ENCODE data around the gene LATS2.
"Not testable (repeated sequence)": the region's sequence is repeated elsewhere in the genome, so short reads cannot be mapped to it uniquely, and the experiment has no call there.

The LATS2 gene

DNA sequence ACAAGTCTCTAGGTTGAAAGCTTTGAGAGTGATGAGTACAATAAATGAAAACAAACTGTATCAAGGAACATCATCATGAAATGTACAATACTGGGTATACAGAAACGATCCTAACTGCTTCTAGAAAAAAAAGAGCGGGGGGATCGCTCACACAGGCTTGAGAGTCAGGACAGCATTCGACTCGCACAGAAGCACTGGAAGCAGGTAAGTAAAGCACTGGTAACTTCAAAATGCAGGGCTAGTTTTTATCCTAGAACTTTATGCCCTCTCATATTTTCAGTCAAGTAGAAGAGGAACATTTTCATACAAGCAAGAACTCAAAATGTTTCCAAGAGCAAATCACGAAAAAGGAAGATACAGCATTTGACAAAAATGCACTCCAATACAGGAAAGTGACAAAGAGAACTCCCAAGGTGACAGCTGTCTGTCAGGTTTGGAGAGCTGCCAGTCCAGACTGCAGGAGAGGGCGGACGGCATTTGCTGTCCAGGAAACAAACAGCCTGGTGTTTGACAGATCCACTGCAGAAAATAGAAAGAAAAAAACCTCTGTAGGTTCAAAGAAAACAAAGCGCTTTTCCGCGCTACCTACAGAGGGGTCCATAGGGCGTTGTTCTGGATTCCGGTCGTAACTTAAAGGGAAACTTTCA, 100.6 kb downstream of the LATS2 start:
- no peak overlapping the region for H2BK5ac ChIP-seq (ENCODE audit: low read depth, low read length, poor library complexity)
- H3K14ac ChIP-seq (ENCODE audit: low read length) = no peak overlapping the region
- no peak overlapping the region for H4K12ac ChIP-seq (ENCODE audit: low read depth, low read length)
- no CpG with 5 or more reads among the region's 14 CpGs for WGBS (ENCODE audit: extremely low coverage, insufficient coverage, insufficient read length)
- H3K4ac ChIP-seq (ENCODE audit: low read depth, low read length) = no peak overlapping the region
- H3K36me3 ChIP-seq (ENCODE audit: control insufficient read depth in 1 of 2, insufficient read depth in 2 of 2, low read length in 2 of 2) = no peaks in the 10 kb centered on the region
- no peak overlapping the region for H4K91ac ChIP-seq (ENCODE audit: low read depth, low read length)
- H3K27me3 ChIP-seq (ENCODE audit: insufficient read depth, low read length) = no peaks in the 10 kb centered on the region
- no peak overlapping the region for H3K18ac ChIP-seq (ENCODE audit: low read length)
- H3K4me1 ChIP-seq (ENCODE audit: control insufficient read depth in 1 of 2, insufficient read depth in 2 of 2, low read length in 2 of 2) = no peaks in the 10 kb centered on the region
- no peak overlapping the region for H3K27ac ChIP-seq (ENCODE audit: low read depth, low read length)
- DNase-seq = no peak
- no peak overlapping the region for H2AFZ ChIP-seq (ENCODE audit: insufficient read depth, low read length, poor library complexity)
- H3K79me1 ChIP-seq (ENCODE audit: low read length) = no peaks in the 10 kb centered on the region
- no peak overlapping the region for H2BK12ac ChIP-seq (ENCODE audit: low read length)
- H2BK120ac ChIP-seq (ENCODE audit: insufficient read depth, low read length, poor library complexity) = no peak overlapping the region
- no peak overlapping the region for H3K4me3 ChIP-seq (ENCODE audit: low read depth, low read length)
- H4K8ac ChIP-seq (ENCODE audit: low read depth, low read length) = no peak overlapping the region
- no peak overlapping the region for H3K23ac ChIP-seq (ENCODE audit: low read length)
- no peak overlapping the region for H3K4me2 ChIP-seq (ENCODE audit: low read length)
- no peak overlapping the region for H2AK5ac ChIP-seq (ENCODE audit: low read length)
- H3K9me3 ChIP-seq (ENCODE audit: insufficient read depth, low read depth, low read length) = no peaks in the 10 kb centered on the region
- H3K9ac ChIP-seq (ENCODE audit: low read length) = no peak overlapping the region
- H3K79me2 ChIP-seq (ENCODE audit: control insufficient read depth, insufficient read depth, low read length, poor library complexity) = no peaks in the 10 kb centered on the region

DNA sequence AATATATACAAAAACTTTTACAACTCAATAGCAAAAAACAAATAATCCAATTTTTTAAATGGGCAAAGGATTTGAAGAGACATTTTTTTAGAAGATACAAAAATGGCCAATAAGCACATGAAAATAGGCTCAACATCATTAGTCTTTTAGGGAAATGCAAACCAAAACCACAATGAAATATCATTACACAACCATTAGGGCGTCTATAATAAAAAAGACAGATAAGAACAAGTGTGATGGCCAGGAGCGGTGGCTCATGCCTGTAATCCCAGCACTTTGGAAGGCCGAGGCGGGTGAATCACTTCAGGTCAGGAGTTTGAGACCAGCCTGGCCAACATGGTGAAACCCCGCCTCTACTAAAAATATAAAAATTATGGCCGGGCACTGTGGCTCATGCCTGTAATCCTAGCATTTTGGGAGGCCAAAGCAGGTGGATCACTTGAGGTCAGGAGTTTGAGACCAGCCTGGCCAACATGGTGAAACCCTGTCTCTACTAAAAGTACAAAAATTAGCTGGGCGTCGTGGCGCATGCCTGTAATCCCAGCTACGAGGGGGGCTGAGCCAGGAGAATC, 104.3 kb downstream of the LATS2 start:
- DNase-seq; H3K79me1 ChIP-seq (ENCODE audit: low read length); H3K23ac ChIP-seq (ENCODE audit: low read length); H3K4ac ChIP-seq (ENCODE audit: low read depth, low read length); H3K79me2 ChIP-seq (ENCODE audit: control insufficient read depth, insufficient read depth, low read length, poor library complexity); H3K27ac ChIP-seq (ENCODE audit: low read depth, low read length); H2BK120ac ChIP-seq (ENCODE audit: insufficient read depth, low read length, poor library complexity); H2AK5ac ChIP-seq (ENCODE audit: low read length); H4K12ac ChIP-seq (ENCODE audit: low read depth, low read length); H2AFZ ChIP-seq (ENCODE audit: insufficient read depth, low read length, poor library complexity); H3K4me2 ChIP-seq (ENCODE audit: low read length); H3K4me1 ChIP-seq (ENCODE audit: control insufficient read depth in 1 of 2, insufficient read depth in 2 of 2, low read length in 2 of 2); H2BK12ac ChIP-seq (ENCODE audit: low read length); H3K14ac ChIP-seq (ENCODE audit: low read length); H3K18ac ChIP-seq (ENCODE audit: low read length); H3K36me3 ChIP-seq (ENCODE audit: control insufficient read depth in 1 of 2, insufficient read depth in 2 of 2, low read length in 2 of 2); H4K8ac ChIP-seq (ENCODE audit: low read depth, low read length); H3K9me3 ChIP-seq (ENCODE audit: insufficient read depth, low read depth, low read length); H3K27me3 ChIP-seq (ENCODE audit: insufficient read depth, low read length); H3K9ac ChIP-seq (ENCODE audit: low read length); H3K4me3 ChIP-seq (ENCODE audit: low read depth, low read length); H2BK5ac ChIP-seq (ENCODE audit: low read depth, low read length, poor library complexity); H4K91ac ChIP-seq (ENCODE audit: low read depth, low read length): not testable (repeated sequence)
- no CpG with 5 or more reads among the region's 10 CpGs for WGBS (ENCODE audit: extremely low coverage, insufficient coverage, insufficient read length)

DNA sequence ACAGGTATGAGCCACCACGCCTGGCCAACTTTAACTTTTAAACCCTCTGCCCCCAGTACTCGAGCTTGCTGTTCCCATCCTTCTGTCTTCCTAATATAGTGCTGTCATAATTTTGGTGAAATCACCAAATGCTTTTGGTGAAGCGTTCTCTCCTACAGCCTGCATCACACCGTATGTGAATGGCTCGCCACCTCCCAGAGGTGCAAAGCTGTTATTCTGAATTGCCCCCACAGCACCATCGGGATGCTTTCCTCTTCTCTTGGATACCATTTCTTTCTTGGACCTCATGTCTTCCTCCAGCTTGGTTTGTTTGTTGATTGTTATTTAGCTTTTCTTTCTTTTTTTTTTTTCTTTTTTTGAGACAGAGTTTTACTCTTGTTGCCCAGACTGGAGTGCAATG, 105.9 kb downstream of the LATS2 start:
- no CpG with 5 or more reads among the region's 6 CpGs for WGBS (ENCODE audit: extremely low coverage, insufficient coverage, insufficient read length)
- Histone ChIP-seq H3K4me3 (ENCODE audit: low read depth, low read length) (no peak overlapping the region), H2BK5ac (ENCODE audit: low read depth, low read length, poor library complexity) (no peak overlapping the region), H3K79me2 (ENCODE audit: control insufficient read depth, insufficient read depth, low read length, poor library complexity) (no peaks in the 10 kb centered on the region), H2AFZ (ENCODE audit: insufficient read depth, low read length, poor library complexity) (no peak overlapping the region), H3K4ac (ENCODE audit: low read depth, low read length) (no peak overlapping the region), H3K4me2 (ENCODE audit: low read length) (no peak overlapping the region), H2BK12ac (ENCODE audit: low read length) (no peak overlapping the region), H3K79me1 (ENCODE audit: low read length) (peaks cover 7% of the 10 kb centered on the region), H4K8ac (ENCODE audit: low read depth, low read length) (no peak overlapping the region), H3K27ac (ENCODE audit: low read depth, low read length) (no peak overlapping the region), H3K23ac (ENCODE audit: low read length) (no peak overlapping the region), H3K9ac (ENCODE audit: low read length) (no peak overlapping the region), H2AK5ac (ENCODE audit: low read length) (no peak overlapping the region), H3K27me3 (ENCODE audit: insufficient read depth, low read length) (no peaks in the 10 kb centered on the region), H3K4me1 (ENCODE audit: control insufficient read depth in 1 of 2, insufficient read depth in 2 of 2, low read length in 2 of 2) (peaks cover 3 to 4% of the 10 kb centered on the region in 2 experiments), H3K9me3 (ENCODE audit: insufficient read depth, low read depth, low read length) (no peaks in the 10 kb centered on the region), H3K36me3 (ENCODE audit: control insufficient read depth in 1 of 2, insufficient read depth in 2 of 2, low read length in 2 of 2) (no peaks in the 10 kb centered on the region), H4K91ac (ENCODE audit: low read depth, low read length) (no peak overlapping the region), H3K14ac (ENCODE audit: low read length) (no peak overlapping the region), H3K18ac (ENCODE audit: low read length) (no peak overlapping the region), H2BK120ac (ENCODE audit: insufficient read depth, low read length, poor library complexity) (no peak overlapping the region), H4K12ac (ENCODE audit: low read depth, low read length) (no peak overlapping the region)
- DNase-seq = no peak

DNA sequence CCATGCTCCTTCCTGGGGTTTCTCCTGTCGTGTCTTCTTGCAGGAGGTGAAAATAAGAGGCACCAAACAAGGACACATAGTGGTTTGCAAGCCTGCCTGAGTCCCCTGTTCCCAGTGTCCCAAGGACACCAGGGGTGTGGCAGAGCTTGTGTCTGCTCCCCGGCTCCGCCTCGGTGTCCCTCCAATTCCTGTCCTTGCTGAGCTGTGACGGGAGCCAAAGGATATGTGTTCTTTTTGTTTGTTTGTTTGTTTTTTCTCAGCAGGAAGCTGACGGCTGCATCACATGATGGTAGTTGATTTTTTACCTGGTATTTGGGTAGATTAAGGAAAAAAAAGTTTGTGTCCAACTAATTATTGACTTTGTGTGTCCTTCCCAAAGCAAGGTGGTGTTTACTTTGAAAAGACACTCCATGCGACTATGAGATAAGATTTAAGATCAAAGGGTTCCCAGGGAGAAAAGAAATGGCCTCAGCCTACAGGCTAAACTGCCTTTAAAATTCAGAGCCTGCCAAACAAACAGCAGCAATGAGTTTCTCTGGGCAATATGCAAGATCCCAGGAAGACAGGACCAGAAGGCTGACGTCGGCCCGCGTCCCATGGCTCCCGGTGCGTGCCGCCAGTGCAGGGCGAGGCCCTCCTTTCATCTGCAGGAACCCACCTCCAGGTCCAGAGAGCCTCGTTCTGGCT, 108.0 kb downstream of the LATS2 start:
- Histone ChIP-seq H3K27ac (ENCODE audit: low read depth, low read length) (peak overlapping the region; percentile 15), H3K18ac (ENCODE audit: low read length) (no peak overlapping the region), H3K23ac (ENCODE audit: low read length) (no peak overlapping the region), H4K8ac (ENCODE audit: low read depth, low read length) (peak overlapping the region; percentile 79), H3K4me1 (ENCODE audit: control insufficient read depth in 1 of 2, insufficient read depth in 2 of 2, low read length in 2 of 2) (peaks cover 3 to 4% of the 10 kb centered on the region in 2 experiments), H3K27me3 (ENCODE audit: insufficient read depth, low read length) (no peaks in the 10 kb centered on the region), H3K79me2 (ENCODE audit: control insufficient read depth, insufficient read depth, low read length, poor library complexity) (no peaks in the 10 kb centered on the region), H4K12ac (ENCODE audit: low read depth, low read length) (no peak overlapping the region), H3K4me2 (ENCODE audit: low read length) (no peak overlapping the region), H2AK5ac (ENCODE audit: low read length) (no peak overlapping the region), H3K9me3 (ENCODE audit: insufficient read depth, low read depth, low read length) (no peaks in the 10 kb centered on the region), H2AFZ (ENCODE audit: insufficient read depth, low read length, poor library complexity) (peak overlapping the region; percentile 10), H3K9ac (ENCODE audit: low read length) (no peak overlapping the region), H3K4ac (ENCODE audit: low read depth, low read length) (no peak overlapping the region), H2BK5ac (ENCODE audit: low read depth, low read length, poor library complexity) (peak overlapping the region; percentile 61), H3K36me3 (ENCODE audit: control insufficient read depth in 1 of 2, insufficient read depth in 2 of 2, low read length in 2 of 2) (no peaks in the 10 kb centered on the region), H3K4me3 (ENCODE audit: low read depth, low read length) (no peak overlapping the region), H3K14ac (ENCODE audit: low read length) (peak overlapping the region; percentile 58), H2BK12ac (ENCODE audit: low read length) (peak overlapping the region; percentile 15), H3K79me1 (ENCODE audit: low read length) (peaks cover 7% of the 10 kb centered on the region), H4K91ac (ENCODE audit: low read depth, low read length) (peak overlapping the region; percentile 45), H2BK120ac (ENCODE audit: insufficient read depth, low read length, poor library complexity) (peak overlapping the region; percentile 68)
- no CpG with 5 or more reads among the region's 16 CpGs for WGBS (ENCODE audit: extremely low coverage, insufficient coverage, insufficient read length)
- no peak for DNase-seq

All from trophoblast cell (in vitro differentiated cells and primary cell).